NCI-H510A treated with DMSO at 0.1 percent for 48 hours (cell line): ENCODE measurements around the gene HNRNPA3.
"Not testable (repeated sequence)": the region's sequence is repeated elsewhere in the genome, so short reads cannot be mapped to it uniquely, and the experiment has no call there.

Experiments
- DNase-seq: peaks from one replicate; lab custom pipeline; 2025; lab: John Stamatoyannopoulos, UW

HNRNPA3 gene

DNA sequence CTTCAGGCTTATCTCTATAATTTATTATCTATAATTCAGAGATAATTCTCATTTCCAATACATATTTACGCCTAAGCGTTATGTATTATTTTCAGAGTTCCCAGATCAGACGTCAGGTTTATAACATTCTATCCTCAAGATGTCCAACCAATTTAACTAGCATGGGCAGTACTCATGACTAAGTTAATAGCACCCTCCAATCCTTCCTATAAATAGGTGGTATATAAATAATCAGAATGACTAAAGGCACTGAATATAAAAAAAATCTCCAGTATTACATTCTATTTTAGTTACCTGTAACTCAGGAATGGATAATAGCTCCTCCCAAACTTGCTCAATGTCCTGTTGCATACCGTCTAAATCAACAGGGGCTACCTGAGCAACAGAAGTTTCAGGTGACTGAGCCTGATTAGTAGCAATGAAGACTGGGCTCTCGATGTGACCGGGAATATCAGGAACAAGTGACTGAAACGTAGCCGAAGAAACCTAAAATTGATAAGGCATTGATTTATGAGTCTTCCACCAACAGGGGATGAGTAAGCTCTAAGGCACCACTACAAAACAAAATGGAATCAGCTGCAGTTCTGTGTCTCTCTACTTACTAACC is 19.6 kb downstream of the HNRNPA3 start:
- DNase-seq, result no peak

DNA sequence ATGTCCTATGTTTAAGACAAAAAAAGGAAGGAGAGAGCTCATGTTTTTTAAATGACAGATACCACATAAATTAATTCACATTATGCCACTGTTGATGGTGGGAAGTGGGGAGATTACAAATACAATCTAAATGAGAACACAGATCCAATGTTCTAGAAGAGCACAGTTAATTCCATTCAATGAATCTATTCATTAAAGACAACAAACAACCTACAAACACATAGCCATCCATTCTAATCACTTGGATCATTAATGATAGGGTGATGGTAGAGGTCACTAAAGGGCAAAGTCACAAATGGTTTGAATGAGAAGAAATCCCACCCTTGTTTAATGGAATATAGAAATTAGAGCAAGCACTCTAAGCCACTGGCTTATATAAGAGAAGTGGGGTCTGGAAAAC is 21.7 kb downstream of the HNRNPA3 start:
- no peak for DNase-seq

DNA sequence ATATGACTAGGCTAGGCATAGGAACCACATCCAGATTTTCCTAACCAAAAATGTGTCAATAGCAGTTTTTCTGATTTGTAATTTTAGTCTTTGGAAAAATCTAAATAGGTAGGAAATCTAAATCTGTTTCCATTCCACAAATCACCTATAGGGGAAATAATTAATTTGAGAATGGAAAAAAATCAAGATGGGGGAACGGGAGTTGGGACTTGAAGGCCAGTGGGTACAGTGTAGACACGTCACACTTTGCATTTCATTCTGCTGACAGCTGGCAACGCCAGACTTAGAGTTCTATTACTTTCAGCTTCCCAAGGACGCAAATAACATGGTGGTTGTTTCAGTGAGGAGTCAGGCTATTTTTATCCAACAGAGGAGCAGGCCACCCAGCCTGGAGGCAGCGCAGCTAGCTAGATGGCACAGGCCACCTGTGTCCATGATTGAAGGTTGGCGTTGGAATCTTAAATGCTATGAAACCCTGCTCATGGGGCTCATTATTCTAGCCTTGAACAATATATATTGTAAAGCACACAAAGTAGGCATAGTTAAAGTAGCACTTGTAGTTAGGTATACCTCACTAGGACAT is 23.4 kb downstream of the HNRNPA3 start:
- no peak for DNase-seq

DNA sequence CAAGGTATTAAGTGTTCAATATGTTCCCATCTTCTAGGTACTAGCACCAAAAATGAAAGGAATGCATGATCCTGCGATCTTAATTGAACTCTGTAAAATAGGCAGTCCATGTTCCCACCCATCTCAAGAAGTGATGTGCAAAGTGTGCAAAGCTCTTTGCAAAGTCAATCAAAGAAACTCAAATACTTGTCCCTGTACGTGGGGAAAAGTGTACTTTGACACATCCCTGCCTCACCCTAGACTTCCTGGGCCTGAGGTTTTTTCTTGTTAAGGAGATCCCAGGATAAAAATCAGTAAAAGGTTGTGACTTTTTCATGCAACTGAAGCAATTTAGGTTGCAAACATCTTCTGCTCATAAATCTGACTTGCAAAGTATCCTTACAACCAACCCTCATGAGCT is 25.3 kb downstream of the HNRNPA3 start:
- DNase-seq, result no peak

DNA sequence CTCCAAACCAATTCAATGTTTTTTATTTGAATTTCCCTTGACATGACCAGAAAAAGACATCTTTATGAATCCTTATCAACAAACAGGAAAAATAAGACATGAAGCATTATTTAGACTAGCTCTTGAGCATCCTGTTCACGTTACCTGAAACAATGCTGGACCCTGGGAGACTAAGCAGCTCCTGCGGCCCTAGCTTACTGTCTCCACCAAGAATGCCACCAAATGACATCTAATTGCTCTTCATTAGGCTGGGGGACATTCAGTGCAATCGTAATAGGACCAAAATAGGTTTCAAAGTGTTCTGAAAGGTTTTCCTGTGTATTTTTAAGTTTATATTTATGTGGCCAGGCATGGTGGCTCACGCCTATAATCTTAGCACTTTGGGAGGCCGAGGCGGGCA is 26.5 kb downstream of the HNRNPA3 start:
- DNase-seq, result no peak

DNA sequence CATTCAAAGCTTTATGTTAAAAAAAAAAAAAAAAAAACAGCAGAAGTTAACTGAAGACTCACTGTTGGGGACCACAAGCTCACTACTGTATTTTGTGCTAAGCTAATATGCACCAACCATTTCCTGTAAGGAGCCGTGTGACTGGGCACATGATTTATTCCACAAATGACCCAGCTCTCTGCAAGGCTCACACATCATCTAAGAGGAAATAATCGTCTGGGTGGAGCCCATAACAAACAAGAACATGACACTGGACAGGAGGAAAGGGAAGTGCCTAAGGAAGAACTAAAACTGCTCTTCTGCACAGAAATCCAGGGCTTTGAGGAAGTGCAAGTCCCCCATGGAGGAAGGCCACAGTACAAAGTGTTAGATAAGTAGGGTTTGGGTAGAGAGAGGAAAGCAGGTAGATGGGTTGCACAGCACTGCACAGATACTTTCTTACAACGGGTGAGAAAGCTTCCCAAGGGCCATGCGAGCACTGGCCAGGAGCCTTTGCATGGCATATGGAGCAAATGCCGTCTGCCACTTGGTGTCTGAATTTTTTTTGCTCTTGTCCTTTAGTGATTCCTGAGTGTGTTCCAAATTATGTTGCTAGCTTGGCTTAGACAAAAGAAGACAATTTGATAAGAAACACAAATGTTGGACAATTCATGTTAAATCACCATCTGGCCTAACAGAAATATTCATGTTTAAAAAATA is 27.5 kb downstream of the HNRNPA3 start:
- DNase-seq, result peak; percentile 35

DNA sequence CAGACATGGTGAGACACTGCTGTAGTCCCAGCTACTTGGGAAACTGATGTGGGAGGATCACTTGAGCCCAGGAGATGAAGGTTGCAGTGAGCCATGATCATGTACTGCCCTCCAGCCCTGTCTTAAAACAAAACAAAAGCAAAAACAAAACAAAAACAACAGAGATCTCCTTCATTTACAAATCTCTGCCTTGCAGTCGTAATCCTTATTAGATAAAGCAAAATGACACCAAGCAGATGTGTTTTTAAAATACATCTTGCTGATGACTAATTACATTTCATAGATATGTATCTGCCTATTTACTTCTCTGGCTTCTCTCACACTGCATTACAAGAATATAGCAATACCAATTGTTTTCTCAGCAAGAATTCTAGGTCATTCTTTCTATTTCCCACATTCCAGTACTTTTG is 29.1 kb downstream of the HNRNPA3 start:
- DNase-seq, result no peak

DNA sequence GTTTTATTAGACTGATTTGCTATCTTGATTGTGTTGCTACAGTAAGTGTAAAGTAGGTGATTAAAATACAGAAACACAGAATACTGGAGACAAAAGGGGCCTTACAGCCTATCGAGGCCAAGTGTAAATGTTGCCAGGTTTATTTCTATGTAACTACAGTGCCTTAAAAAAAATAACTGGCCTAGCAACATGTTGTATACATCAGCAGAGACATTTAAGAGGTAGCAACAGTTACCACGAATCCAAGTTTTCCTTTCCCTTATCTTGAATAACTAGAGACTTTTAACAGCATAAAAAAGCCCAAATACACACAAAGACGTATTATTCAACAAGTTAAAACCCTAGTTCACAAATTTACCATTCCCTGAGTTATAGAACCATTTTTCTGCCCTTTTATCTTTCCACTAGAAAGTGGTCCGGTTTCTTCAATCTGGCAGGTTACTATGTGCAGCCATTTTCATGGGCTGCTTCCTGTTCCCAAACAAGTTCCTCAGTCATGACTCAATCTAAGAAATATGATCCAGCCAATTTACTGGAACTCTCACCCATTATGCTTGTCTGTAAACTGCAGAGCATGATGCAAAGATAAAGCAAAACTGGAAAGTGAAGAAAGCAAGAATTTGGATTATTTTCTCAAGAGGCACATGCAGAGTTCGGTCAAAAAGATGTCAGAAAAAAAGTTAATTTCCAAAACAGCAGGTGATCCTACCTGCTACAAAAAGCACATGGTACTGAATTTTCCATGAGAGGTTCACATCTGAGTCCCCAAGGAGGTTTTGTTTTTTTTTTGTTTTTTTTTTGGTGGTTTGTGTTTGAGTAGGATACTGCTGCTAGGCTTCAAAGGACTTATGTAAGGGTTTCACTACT is 29.8 kb downstream of the HNRNPA3 start:
- DNase-seq, result peak; percentile 48

DNA sequence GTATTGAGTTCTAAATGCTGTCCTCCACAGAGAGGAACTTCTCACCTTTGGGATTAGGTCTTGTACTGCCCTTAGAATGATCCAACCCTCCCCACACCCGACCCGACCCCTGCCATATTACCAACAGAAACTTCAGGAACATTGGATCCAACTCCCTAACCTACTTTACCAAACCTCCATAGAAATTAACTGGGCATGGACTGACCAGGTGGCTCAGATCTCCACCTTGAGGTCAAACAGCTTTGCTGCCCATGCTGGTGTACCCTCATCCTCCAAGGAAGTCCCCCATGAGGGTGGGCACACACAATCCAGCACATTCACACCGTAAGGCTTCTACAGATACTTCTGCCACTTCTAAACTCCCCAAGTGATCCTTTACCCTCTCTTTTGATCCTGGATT is 30.5 kb downstream of the HNRNPA3 start:
- DNase-seq, result no peak

DNA sequence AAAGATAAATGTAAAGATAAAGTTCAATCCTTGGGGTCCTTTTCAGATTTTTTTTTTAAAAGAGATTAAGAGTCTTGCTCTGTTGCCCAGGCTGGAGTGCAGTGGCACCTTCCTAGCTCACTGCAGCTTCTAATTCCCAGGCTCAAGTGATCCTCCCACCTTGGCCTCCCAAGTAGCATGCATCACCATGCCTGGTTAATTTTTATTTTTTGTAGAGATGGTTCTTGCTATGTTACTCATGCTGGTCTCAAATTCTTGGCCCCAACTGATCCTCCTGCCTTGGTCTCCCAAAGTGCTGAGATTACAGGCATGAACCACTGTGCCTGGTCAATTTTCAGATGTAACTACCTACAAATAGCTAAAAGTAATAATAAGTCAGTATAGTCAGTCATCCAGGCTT is 30.9 kb downstream of the HNRNPA3 start:
- no peak for DNase-seq

DNA sequence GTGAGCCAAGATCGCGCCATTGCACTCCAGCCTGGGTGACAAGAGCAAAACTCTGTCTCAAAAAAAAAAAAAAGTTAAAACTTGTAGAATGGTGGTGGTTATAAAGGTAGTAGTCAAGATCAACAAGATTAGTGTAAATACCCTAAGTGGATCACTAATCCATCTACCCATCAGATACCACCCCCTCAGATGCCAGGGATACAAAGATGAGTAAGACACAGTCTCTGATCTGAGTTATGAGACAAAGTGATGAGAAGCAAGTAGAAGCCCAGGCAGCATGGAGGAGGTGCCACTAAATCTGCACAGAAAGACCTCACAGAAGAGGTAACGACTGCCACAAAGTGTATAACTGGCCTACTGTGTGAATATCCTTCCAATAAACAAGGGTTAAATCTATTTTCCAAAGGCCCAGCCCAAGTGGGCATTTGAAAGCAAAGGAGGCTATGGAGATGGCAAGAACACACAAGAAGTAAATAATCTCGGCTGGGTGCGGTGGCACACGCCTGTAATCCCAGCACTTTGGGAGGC is 31.7 kb downstream of the HNRNPA3 start:
- no peak for DNase-seq

DNA sequence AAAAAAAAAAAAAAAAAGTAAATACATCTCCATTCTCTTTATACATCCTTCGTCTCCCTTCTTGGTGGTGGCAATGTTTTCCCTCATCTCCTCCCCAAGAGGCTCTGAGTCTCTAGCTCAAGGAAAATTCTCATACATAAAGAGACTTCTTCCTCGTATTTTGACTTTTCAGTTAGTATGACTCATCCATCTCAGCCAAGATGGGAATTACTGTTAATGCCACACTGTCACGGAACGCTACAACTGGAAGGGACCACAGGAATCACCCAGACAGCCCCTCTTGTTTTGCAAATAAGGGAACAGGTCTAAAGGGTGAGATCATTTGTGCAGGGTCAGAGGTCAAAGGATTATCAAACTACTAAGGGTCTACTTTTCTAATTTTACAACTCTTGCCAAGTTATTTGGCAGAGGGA is 32.4 kb downstream of the HNRNPA3 start:
- no peak for DNase-seq

DNA sequence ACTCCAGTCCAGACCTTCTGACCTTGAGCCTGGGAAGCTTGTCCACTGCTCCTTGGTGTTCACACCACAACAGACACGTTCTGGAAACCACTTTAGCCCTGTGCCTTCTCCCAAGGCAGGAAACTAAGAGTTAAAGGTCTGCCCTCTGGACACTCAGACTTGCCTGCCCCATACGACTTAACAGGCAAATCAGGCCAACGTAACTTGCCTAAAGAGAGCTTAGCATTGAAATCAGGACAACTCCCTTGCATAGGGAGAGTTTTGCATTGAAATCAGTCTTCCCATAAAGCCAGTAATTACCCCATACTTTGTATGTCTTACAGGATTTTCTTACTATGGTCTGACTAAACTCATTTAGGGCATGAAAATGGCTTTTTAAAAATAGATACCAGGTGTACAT is 33.4 kb downstream of the HNRNPA3 start:
- DNase-seq, result no peak

DNA sequence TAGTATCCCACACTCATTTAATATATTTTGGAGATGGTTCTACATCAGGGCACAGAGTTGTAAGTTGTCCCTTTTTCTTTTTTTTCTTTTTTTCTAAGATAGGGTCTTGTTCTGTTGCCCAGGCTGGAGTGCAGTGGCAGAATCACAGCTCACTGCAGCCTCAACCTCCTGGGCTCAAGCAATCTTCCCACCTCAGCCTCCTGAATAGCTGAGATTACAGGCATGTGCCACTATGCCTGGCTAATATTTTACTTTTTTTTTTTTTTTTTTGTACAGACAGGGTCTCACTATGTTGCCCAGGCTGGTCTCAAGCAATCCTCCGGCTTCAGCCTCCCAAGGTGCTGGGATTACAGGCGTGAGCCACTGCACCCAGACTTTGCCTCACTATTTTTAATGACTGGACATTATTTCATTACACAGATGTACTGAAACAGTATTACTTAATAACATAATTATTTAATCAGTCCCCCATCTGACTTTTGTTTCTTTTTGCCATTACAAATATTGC is 34.0 kb downstream of the HNRNPA3 start:
- not testable (repeated sequence) for DNase-seq

DNA sequence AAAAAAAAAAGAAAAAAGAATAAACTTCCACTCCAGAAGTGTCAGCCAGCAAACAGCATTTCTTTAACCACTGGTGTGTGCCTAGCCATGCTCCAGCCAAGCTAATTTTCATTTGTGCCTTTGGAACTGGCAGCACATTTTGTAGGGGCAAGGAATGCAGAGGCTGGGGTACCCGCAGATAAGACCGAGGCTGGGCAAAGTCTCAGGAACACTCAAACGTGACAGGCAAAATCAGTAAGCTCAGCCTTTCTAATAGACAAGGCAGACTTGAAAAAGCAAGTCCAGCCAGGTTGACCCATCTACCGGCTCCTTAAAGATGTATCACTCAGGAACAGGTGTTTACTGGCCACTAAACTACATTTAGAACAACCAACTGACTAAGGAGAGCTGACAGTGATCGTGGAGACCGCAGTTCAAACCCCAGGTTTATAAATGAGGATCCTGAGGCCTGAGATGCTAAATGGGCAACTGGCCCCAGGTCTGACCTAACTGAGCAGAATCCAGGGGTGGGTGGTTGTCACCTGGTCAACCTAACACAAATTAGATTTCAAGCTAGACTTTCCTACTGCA is 35.2 kb downstream of the HNRNPA3 start:
- DNase-seq, result no peak

DNA sequence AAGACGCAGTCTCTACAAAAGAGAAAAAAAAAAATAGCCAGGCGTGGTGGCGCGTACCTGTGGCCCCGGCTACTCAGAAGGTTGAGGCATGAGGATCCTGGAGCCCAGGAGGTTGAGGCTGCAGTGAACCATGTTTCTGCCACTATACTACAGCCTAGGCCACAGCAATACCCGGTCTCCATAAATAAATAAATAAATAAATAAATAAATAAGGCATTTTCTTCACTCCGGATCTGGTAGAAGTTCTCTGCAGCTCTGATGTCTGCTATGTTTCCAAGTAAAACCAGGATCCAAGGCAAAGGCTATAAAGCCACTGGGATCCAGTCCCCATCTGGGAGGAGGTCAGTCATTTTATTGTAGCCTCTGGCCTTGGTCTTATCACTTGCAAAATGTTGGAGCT is 36.4 kb downstream of the HNRNPA3 start:
- no peak for DNase-seq

DNA sequence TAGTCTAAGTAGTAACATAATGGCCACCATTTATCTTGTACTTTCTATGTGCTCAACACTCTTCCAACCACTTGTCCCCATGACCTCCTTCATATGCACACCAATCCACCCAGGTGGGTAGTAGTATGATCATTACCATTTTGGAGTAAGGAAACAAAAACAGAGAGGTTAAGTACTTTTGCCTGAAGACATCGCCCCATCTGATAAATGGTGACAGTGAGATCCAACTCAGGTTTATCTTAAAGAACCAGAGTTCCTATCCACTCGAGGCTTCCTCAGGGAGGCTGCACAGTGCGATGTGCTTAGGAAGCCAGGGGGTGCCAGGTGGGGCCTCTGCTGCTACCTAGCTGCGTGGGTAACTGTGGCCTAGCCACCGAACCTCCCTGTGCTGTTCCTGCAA is 37.9 kb downstream of the HNRNPA3 start:
- no peak for DNase-seq

DNA sequence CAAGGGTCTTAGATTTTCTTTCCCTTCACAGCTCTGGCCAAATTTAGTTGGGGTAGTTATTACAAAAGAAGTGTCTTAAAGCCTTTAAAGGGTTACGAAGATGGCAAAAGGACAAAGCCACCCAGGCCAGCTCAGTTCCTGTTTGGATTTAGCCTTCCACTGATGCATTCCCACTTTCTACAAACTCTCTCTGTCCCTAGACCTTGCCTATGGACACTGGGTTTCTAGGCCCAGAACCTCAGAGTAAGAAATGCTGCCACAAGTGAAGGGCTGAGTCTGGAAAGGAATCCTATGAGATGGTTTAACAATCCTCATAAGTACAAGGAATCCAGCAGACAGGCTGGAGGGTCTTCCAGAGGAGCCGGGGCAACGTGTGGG is 38.6 kb downstream of the HNRNPA3 start:
- DNase-seq, result no peak

DNA sequence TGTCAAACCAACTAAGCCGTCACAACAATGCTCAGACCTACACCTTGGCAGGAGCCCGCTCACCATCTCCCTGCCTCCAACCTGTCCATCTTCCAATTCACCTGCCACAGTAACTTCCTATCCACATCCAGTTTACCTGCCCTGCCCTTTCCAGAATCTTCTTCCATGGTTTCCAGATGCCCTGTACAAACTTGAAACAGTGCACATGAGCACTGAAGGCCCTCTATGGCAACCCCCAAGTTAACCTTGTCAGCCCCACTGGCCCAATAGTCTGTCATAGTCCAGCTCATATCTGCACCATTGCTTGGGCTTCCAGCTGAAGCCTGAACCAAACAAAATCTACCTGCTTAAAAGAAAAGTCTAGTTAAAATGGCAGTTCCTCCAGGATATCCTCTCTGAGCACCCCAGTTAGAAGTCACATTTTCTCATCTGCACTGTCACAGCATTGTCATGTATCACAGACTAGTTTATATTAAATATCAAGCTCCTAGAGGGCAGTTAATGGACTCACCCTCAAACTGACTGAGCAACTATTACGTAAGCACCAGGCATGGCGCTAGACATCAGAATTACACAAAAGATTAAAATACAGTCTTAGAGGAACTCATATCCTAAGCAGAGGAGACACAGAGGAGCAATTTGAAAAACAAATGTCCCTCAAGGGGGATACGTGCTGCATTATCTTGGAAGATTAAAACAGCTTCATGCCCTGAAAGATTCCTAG is 40.4 kb downstream of the HNRNPA3 start:
- DNase-seq, result no peak

DNA sequence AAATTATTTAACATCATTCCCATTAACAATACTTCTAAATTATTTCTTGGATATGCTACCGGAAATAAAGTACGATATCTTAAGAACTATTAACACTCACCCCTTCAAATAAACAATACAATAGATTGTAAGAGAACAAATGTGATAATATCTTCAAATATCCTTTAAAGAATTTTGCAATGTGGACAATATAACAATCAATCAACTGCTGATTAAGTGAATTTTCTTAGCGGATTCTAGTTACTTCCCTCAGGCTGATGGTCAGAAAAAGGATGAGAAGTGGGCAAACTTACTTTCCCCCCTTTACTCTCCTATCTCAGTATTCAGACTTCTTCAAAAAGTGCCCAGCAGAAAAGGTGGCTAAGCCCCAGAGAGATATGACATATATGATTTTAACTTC is 41.1 kb downstream of the HNRNPA3 start:
- no peak for DNase-seq
